Skeletal muscle tissue (tissue), 4 donors: ENCODE results near the gene WBP2. TPM values are rescaled to one million over a fixed set of nuclear protein-coding genes. Genes with fewer than 3 reads are reported as not detected.

Source experiments
- H3K27ac ChIP-seq: one replicate; pipeline ENCODE4 v1.7.0; 2013; ENCODE audit warnings: mild to moderate bottlenecking, low read depth, low read length, inconsistent platforms
- H3K27me3 ChIP-seq, 3 donors: one replicate each; pipeline ENCODE4 v1.7.0; 2013; ENCODE audit warnings: low read length in 3 of 3; ENCODE audit not compliant: control insufficient read depth in 3 of 3, insufficient read depth in 3 of 3
- H3K36me3 ChIP-seq, 3 donors: one replicate each; pipeline ENCODE4 v1.7.0; 2013; ENCODE audit warnings: low read length in 3 of 3; ENCODE audit not compliant: control insufficient read depth in 3 of 3, insufficient read depth in 3 of 3
- H3K4me1 ChIP-seq, 3 donors: one replicate each; pipeline ENCODE4 v1.7.0; 2013; ENCODE audit warnings: low read length in 3 of 3, mild to moderate bottlenecking in 3 of 3; ENCODE audit not compliant: control insufficient read depth in 3 of 3, insufficient read depth in 3 of 3
- H3K4me3 ChIP-seq, 3 donors: one replicate each; pipeline ENCODE4 v1.7.0; 2013; ENCODE audit warnings: low read length in 3 of 3
- H3K9ac ChIP-seq, 3 donors: one replicate each; pipeline ENCODE4 v1.7.0; 2013; ENCODE audit warnings: low read length in 3 of 3, mild to moderate bottlenecking in 3 of 3, moderate library complexity in 2 of 3, low read depth in 1 of 3
- H3K9me3 ChIP-seq, 3 donors: one replicate each; pipeline ENCODE4 v1.7.0; 2013; ENCODE audit warnings: low read length in 3 of 3; ENCODE audit not compliant: control insufficient read depth in 3 of 3
- total RNA-seq: library from RNA; depleted of rRNA; stranded (reverse); fragments of >200 nt; gene quantifications from one replicate; pipeline ENCODE4 v1.2.3, GENCODE V29; 2014
- donor health status: Osteomylitis.

The WBP2 gene
- total RNA-seq, 1 donor from 2014 or later: 17.7 TPM

GRCh38 chr17:75809631-75810111 lies 45.5 kb downstream of the WBP2 start:
- H3K36me3 ChIP-seq: peaks cover 30 to 36% (median 31%) of the 10 kb centered on the region in 3 donors
- no peaks in the 10 kb centered on the region for H3K27me3 ChIP-seq
- peaks cover 22 to 26% (median 23%) of the 10 kb centered on the region in 3 donors for H3K4me1 ChIP-seq
- peak overlapping the region in 2 of 3 donors; percentile 2 to 45 for H3K4me3 ChIP-seq
- peak overlapping the region; percentile 53 to 76 (median 74) for H3K9ac ChIP-seq
- H3K9me3 ChIP-seq: no peaks in the 10 kb centered on the region
- H3K27ac ChIP-seq: peak overlapping the region; percentile 90

GRCh38 chr17:75808905-75809621 lies 46.1 kb downstream of the WBP2 start:
- peak overlapping the region; percentile 65 to 76 (median 75) for H3K9ac ChIP-seq

GRCh38 chr17:75808549-75808904 lies 46.6 kb downstream of the WBP2 start:
- Histone ChIP-seq H3K27me3 (no peaks in the 10 kb centered on the region), H3K9ac (peak overlapping the region; percentile 58 to 75 (median 65)), H3K4me3 (peak overlapping the region; percentile 7 to 19 (median 13)), H3K36me3 (peaks cover 21 to 26% (median 25%) of the 10 kb centered on the region in 3 donors), H3K4me1 (peaks cover 22 to 26% (median 23%) of the 10 kb centered on the region in 3 donors), H3K9me3 (no peaks in the 10 kb centered on the region), H3K27ac (peak overlapping the region; percentile 90)

More at GRCh38 chr17:75808905-75809621, 46.1 kb downstream of the WBP2 start:
- Histone ChIP-seq H3K4me1 (peaks cover 22 to 26% (median 23%) of the 10 kb centered on the region in 3 donors), H3K36me3 (peaks cover 26 to 32% (median 28%) of the 10 kb centered on the region in 3 donors), H3K4me3 (peak overlapping the region; percentile 7 to 45 (median 19)), H3K27ac (peak overlapping the region; percentile 90), H3K27me3 (no peaks in the 10 kb centered on the region), H3K9me3 (no peaks in the 10 kb centered on the region)

GRCh38 chr17:75807861-75808260 lies 47.3 kb downstream of the WBP2 start:
- Histone ChIP-seq H3K27me3 (no peaks in the 10 kb centered on the region), H3K36me3 (peaks cover 15 to 20% (median 19%) of the 10 kb centered on the region in 3 donors), H3K27ac (peak overlapping the region; percentile 90), H3K4me3 (no peak overlapping the region), H3K9me3 (no peaks in the 10 kb centered on the region), H3K9ac (peak overlapping the region in 1 of 3 donors; percentile 75), H3K4me1 (peaks cover 22 to 26% (median 23%) of the 10 kb centered on the region in 3 donors)

GRCh38 chr17:75806822-75807500 lies 48.2 kb downstream of the WBP2 start:
- Histone ChIP-seq H3K4me3 (no peak overlapping the region), H3K9me3 (no peaks in the 10 kb centered on the region), H3K4me1 (peaks cover 22 to 26% (median 23%) of the 10 kb centered on the region in 3 donors), H3K9ac (no peak overlapping the region), H3K27ac (no peak overlapping the region), H3K27me3 (no peaks in the 10 kb centered on the region), H3K36me3 (peaks cover 6 to 11% (median 10%) of the 10 kb centered on the region in 3 donors)

- Histone ChIP-seq H3K36me3 (peaks cover 6 to 13% (median 10%) of the 10 kb centered on the region in 3 donors), H3K9me3 (no peaks in the 10 kb centered on the region), H3K27me3 (no peaks in the 10 kb centered on the region), H3K4me1 (peaks cover 9 to 13% (median 9%) of the 10 kb centered on the region in 3 donors), H3K9ac (no peak overlapping the region), H3K4me3 (no peak overlapping the region), H3K27ac (no peak overlapping the region)
These were observed 51.3 kb downstream of the WBP2 start for GRCh38 chr17:75803883-75804282.

GRCh38 chr17:75799402-75799801 lies 55.7 kb downstream of the WBP2 start:
- no peak overlapping the region for H3K27ac ChIP-seq
- H3K27me3 ChIP-seq: no peaks in the 10 kb centered on the region
- peaks cover 13 to 23% (median 23%) of the 10 kb centered on the region in 3 donors for H3K36me3 ChIP-seq
- no peaks in the 10 kb centered on the region for H3K9me3 ChIP-seq
- no peak overlapping the region for H3K4me3 ChIP-seq
- H3K4me1 ChIP-seq: no peaks in the 10 kb centered on the region
- no peak overlapping the region for H3K9ac ChIP-seq

- Histone ChIP-seq H3K36me3 (peaks cover 13 to 29% (median 23%) of the 10 kb centered on the region in 3 donors), H3K9ac (no peak overlapping the region), H3K27ac (no peak overlapping the region), H3K4me1 (peaks cover 0 to 4% (median 0%) of the 10 kb centered on the region in 3 donors), H3K9me3 (no peaks in the 10 kb centered on the region), H3K27me3 (no peaks in the 10 kb centered on the region), H3K4me3 (no peak overlapping the region)
These were observed 59.1 kb downstream of the WBP2 start for GRCh38 chr17:75795820-75796607.
